Neural progenitor cell (in vitro differentiated cells): ENCODE data around the gene TMPRSS4. TPM values are rescaled to one million over a fixed set of nuclear protein-coding genes. Genes with fewer than 3 reads are reported as not detected.

Experiments used
- DNase-seq: peaks from one replicate; pipeline ENCODE4 v3.0.0-alpha.2; 2016; ENCODE audit warnings: low spot score
- H2AFZ ChIP-seq: fragments of 200-600 bp; sonication (generic); replicated peaks from 2 replicates; pipeline ENCODE4 v1.6.1; 2016; ENCODE audit warnings: antibody characterized with exemption
- H3F3A ChIP-seq: fragments of 200-600 bp; sonication (generic); 2 replicates; pipeline ENCODE4 v1.6.1; 2016; ENCODE audit warnings: antibody characterized with exemption, low read depth
- H3K27ac ChIP-seq: fragments of 200-600 bp; sonication (generic); 2 replicates; pipeline ENCODE4 v1.5.1; 2016; ENCODE audit warnings: mild to moderate bottlenecking
- H3K27me3 ChIP-seq: fragments of 200-600 bp; sonication (generic); 2 replicates; pipeline ENCODE4 v1.6.1; 2016; ENCODE audit warnings: mild to moderate bottlenecking, moderate library complexity
- H3K36me3 ChIP-seq: fragments of 200-600 bp; sonication (generic); 2 replicates; pipeline ENCODE4 v1.5.1; 2016
- H3K4me1 ChIP-seq: fragments of 200-600 bp; sonication (generic); 2 replicates; pipeline ENCODE4 v1.6.1; 2016; ENCODE audit warnings: mixed run types
- H3K4me2 ChIP-seq: fragments of 200-600 bp; sonication (generic); 2 replicates; pipeline ENCODE4 v1.6.1; 2016
- H3K4me3 ChIP-seq: fragments of 200-600 bp; sonication (generic); 2 replicates; pipeline ENCODE4 v1.5.1; 2016
- H3K79me2 ChIP-seq: fragments of 200-600 bp; sonication (generic); 2 replicates; pipeline ENCODE4 v1.6.1; 2016; ENCODE audit warnings: low read depth
- H3K9ac ChIP-seq: fragments of 200-600 bp; sonication (generic); 2 replicates; pipeline ENCODE4 v1.6.1; 2016
- H3K9me3 ChIP-seq: fragments of 200-600 bp; sonication (generic); 2 replicates; pipeline ENCODE4 v1.5.1; 2016; ENCODE audit warnings: low read depth
- H4K20me1 ChIP-seq: fragments of 200-600 bp; sonication (generic); 2 replicates; pipeline ENCODE4 v1.6.1; 2016; ENCODE audit warnings: low read depth
- H3K27ac Mint-ChIP-seq: 3 replicates; pipeline ENCODE4 v1.8.0; 2021; ENCODE audit warnings: mixed read lengths
- H3K27me3 Mint-ChIP-seq: 2 replicates; pipeline ENCODE4 v1.8.0; 2022; ENCODE audit warnings: low read depth, mild to moderate bottlenecking, inconsistent platforms, moderate library complexity, mixed read lengths; ENCODE audit not compliant: insufficient read depth
- H3K36me3 Mint-ChIP-seq: 3 replicates; pipeline ENCODE4 v1.8.0; 2021; ENCODE audit warnings: mixed read lengths
- H3K4me1 Mint-ChIP-seq: 3 replicates; pipeline ENCODE4 v1.8.0; 2021; ENCODE audit warnings: mixed read lengths
- H3K4me3 Mint-ChIP-seq: 3 replicates; pipeline ENCODE4 v1.8.0; 2021; ENCODE audit warnings: mild to moderate bottlenecking, moderate library complexity, mixed read lengths
- H3K9me3 Mint-ChIP-seq: 3 replicates; pipeline ENCODE4 v1.8.0; 2020; ENCODE audit warnings: mixed read lengths
- CTCF ChIP-seq: fragments of 200-600 bp; sonication (generic); IDR thresholded peaks from 2 replicates; pipeline ENCODE4 v1.5.1; 2017; ENCODE audit warnings: antibody characterized with exemption, mild to moderate bottlenecking
- EZH2 ChIP-seq: fragments of 200-600 bp; sonication (generic); IDR thresholded peaks from 2 replicates; pipeline ENCODE4 v1.6.1; 2017; ENCODE audit warnings: antibody characterized with exemption, mild to moderate bottlenecking, moderate library complexity
- EZH2phosphoT487 ChIP-seq: fragments of 200-600 bp; sonication (generic); IDR thresholded peaks from 2 replicates; pipeline ENCODE4 v1.6.1; 2017; ENCODE audit warnings: antibody characterized with exemption
- total RNA-seq: library from RNA; depleted of rRNA; stranded (reverse); fragments of >200 nt; gene quantifications from 2 replicates; pipeline ENCODE4 v1.2.3, GENCODE V29; 2015; ENCODE audit warnings: low replicate concordance

The TMPRSS4 gene
- total RNA-seq, 1 donor from 2014 or later = not detected

GRCh38 chr11:118112711-118113430 lies 36.0 kb downstream of the TMPRSS4 start:
- no peak overlapping the region for H3K27ac Mint-ChIP-seq
- H3K4me1 Mint-ChIP-seq = no peaks in the 10 kb centered on the region
- Histone ChIP-seq H3K27ac (no peak overlapping the region), H3K9me3 (no peaks in the 10 kb centered on the region), H3F3A (no peaks in the 10 kb centered on the region), H2AFZ (no peak overlapping the region), H3K9ac (no peak overlapping the region), H3K79me2 (no peaks in the 10 kb centered on the region), H3K27me3 (no peaks in the 10 kb centered on the region), H3K4me1 (peaks cover 2% of the 10 kb centered on the region), H4K20me1 (no peaks in the 10 kb centered on the region), H3K36me3 (no peaks in the 10 kb centered on the region), H3K4me2 (no peak overlapping the region), H3K4me3 (no peak overlapping the region)
- TF ChIP-seq EZH2 (no peak), CTCF (no peak)
- peaks cover 15% of the 10 kb centered on the region for H3K27me3 Mint-ChIP-seq
- DNase-seq = no peak
- H3K9me3 Mint-ChIP-seq = no peaks in the 10 kb centered on the region
- H3K4me3 Mint-ChIP-seq = no peak overlapping the region
- no peaks in the 10 kb centered on the region for H3K36me3 Mint-ChIP-seq

GRCh38 chr11:118114266-118114665 lies 37.4 kb downstream of the TMPRSS4 start:
- no peaks in the 10 kb centered on the region for H3K4me1 Mint-ChIP-seq
- no peak overlapping the region for H2AFZ ChIP-seq
- no peak overlapping the region for H3K4me2 ChIP-seq
- H3F3A ChIP-seq = no peaks in the 10 kb centered on the region
- no peaks in the 10 kb centered on the region for H3K4me1 ChIP-seq
- no peaks in the 10 kb centered on the region for H4K20me1 ChIP-seq
- no peaks in the 10 kb centered on the region for H3K27me3 ChIP-seq
- no peak overlapping the region for H3K4me3 ChIP-seq
- TF ChIP-seq EZH2 = no peak
- no peak for TF ChIP-seq CTCF
- TF ChIP-seq EZH2phosphoT487 = no peak
- H3K9me3 ChIP-seq = no peaks in the 10 kb centered on the region
- no peak overlapping the region for H3K9ac ChIP-seq
- no peak for DNase-seq
- no peaks in the 10 kb centered on the region for H3K36me3 ChIP-seq
- no peak overlapping the region for H3K27ac Mint-ChIP-seq
- peaks cover 13% of the 10 kb centered on the region for H3K27me3 Mint-ChIP-seq
- no peaks in the 10 kb centered on the region for H3K79me2 ChIP-seq
- H3K27ac ChIP-seq = no peak overlapping the region
- H3K36me3 Mint-ChIP-seq = no peaks in the 10 kb centered on the region
- H3K9me3 Mint-ChIP-seq = no peaks in the 10 kb centered on the region
- H3K4me3 Mint-ChIP-seq = no peak overlapping the region

GRCh38 chr11:118115048-118115447 lies 38.2 kb downstream of the TMPRSS4 start:
- no peaks in the 10 kb centered on the region for H3F3A ChIP-seq
- Mint-ChIP-seq H3K9me3 (no peaks in the 10 kb centered on the region), H3K27ac (no peak overlapping the region), H3K4me3 (peak overlapping the region; percentile 12), H3K27me3 (peaks cover 13% of the 10 kb centered on the region), H3K4me1 (no peaks in the 10 kb centered on the region), H3K36me3 (no peaks in the 10 kb centered on the region)
- H3K27me3 ChIP-seq = no peaks in the 10 kb centered on the region
- no peak overlapping the region for H3K9ac ChIP-seq
- H2AFZ ChIP-seq = no peak overlapping the region
- H3K36me3 ChIP-seq = no peaks in the 10 kb centered on the region
- H3K9me3 ChIP-seq = no peaks in the 10 kb centered on the region
- no peak overlapping the region for H3K4me2 ChIP-seq
- TF ChIP-seq EZH2phosphoT487 = no peak
- TF ChIP-seq CTCF = no peak
- no peak for TF ChIP-seq EZH2
- DNase-seq = no peak
- no peaks in the 10 kb centered on the region for H3K79me2 ChIP-seq
- no peak overlapping the region for H3K4me3 ChIP-seq
- H3K4me1 ChIP-seq = no peaks in the 10 kb centered on the region
- no peaks in the 10 kb centered on the region for H4K20me1 ChIP-seq
- H3K27ac ChIP-seq = no peak overlapping the region
